ENCODE results near the gene KCNK15.
"Not testable (repeated sequence)": the region's sequence is repeated elsewhere in the genome, so short reads cannot be mapped to it uniquely, and the experiment has no call there.

KCNK15 gene

DNA sequence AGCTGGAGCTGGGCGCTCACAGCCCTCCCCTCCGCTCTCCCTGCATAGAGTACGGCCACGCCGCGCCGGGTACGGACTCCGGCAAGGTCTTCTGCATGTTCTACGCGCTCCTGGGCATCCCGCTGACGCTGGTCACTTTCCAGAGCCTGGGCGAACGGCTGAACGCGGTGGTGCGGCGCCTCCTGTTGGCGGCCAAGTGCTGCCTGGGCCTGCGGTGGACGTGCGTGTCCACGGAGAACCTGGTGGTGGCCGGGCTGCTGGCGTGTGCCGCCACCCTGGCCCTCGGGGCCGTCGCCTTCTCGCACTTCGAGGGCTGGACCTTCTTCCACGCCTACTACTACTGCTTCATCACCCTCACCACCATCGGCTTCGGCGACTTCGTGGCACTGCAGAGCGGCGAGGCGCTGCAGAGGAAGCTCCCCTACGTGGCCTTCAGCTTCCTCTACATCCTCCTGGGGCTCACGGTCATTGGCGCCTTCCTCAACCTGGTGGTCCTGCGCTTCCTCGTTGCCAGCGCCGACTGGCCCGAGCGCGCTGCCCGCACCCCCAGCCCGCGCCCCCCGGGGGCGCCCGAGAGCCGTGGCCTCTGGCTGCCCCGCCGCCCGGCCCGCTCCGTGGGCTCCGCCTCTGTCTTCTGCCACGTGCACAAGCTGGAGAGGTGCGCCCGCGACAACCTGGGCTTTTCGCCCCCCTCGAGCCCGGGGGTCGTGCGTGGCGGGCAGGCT is 4.6 kb downstream of the KCNK15 start:
- H3K4me1 Mint-ChIP-seq (ENCODE audit: low read depth): no peaks in the 10 kb centered on the region
- no peak overlapping the region for H3K4me3 Mint-ChIP-seq
- no peak overlapping the region for H3K27ac Mint-ChIP-seq
- no peaks in the 10 kb centered on the region for H3K36me3 Mint-ChIP-seq (ENCODE audit: low read depth)
- intact Hi-C loops (cut with micrococcal nuclease): no loop called here
- H3K27me3 Mint-ChIP-seq: peaks cover 58% of the 10 kb centered on the region
- H3K9me3 Mint-ChIP-seq: no peaks in the 10 kb centered on the region

DNA sequence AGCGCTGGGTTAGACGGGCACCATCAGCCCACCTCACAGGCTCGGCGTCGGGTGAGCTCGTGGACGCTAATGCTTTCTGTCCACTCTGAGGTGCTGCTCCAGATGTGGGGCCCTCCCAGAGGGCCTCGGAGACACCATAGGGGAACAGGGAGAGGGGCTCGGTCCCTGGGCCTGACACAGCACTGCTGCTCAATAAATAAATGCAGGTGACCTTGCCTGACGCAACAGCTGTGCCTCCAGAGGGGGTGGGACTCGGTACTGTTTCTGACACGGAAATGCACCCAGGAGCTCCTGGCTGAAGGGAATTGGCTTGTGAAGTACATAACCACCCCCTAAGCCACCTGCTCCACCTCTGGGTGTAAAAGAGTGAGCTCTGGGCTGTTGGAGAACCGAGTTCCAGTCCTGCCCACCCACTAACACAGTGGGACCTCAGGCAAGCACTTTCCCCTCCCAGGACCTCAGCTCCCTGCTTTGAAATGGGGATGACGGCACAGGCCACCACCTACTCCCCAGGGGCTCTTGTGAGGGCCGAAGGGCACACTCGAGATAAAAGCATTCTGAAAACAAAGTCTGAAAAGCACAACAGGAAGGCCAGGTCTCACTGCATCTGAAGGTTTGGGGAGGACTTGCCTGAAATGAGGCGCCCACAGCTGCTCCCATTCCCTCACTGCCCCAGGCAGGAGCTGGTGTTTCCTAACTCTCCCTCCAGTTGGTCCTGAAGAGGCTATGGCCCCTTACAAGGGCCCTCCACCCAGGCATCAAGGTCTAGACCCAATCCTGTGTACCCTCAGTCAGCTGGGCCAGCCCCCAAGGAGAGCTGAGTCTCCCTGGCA is 6.7 kb downstream of the KCNK15 start:
- H3K4me1 Mint-ChIP-seq (ENCODE audit: low read depth): no peaks in the 10 kb centered on the region
- peaks cover 40% of the 10 kb centered on the region for H3K27me3 Mint-ChIP-seq
- H3K4me3 Mint-ChIP-seq: no peak overlapping the region
- H3K27ac Mint-ChIP-seq: no peak overlapping the region
- intact Hi-C loops (cut with micrococcal nuclease): no loop called here
- H3K36me3 Mint-ChIP-seq (ENCODE audit: low read depth): no peaks in the 10 kb centered on the region
- H3K9me3 Mint-ChIP-seq: no peaks in the 10 kb centered on the region

DNA sequence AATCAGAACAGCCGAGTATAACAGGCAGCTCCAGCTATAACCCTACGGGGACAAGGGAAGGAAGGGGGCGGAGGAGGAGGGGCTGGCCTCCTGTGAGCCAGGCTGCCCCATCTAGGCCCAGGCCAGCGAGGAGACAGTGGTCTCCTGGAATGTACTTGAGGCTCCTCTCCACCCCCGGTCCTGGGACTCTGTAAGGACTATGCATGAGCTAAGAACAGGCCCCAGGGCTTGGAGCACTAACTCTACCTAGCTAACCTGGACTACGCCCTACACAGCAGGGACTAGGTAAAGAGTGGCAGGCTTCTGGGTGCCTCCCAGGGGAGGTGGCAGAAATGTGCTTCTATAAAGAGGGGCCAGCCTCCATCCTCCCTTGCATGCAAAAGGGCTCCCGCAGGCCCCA is 8.9 kb downstream of the KCNK15 start:
- Mint-ChIP-seq H3K36me3 (ENCODE audit: low read depth) (no peaks in the 10 kb centered on the region), H3K27ac (no peak overlapping the region), H3K9me3 (no peaks in the 10 kb centered on the region), H3K27me3 (peaks cover 25% of the 10 kb centered on the region), H3K4me1 (ENCODE audit: low read depth) (no peaks in the 10 kb centered on the region), H3K4me3 (no peak overlapping the region)
- intact Hi-C loops (cut with micrococcal nuclease): no loop called here

DNA sequence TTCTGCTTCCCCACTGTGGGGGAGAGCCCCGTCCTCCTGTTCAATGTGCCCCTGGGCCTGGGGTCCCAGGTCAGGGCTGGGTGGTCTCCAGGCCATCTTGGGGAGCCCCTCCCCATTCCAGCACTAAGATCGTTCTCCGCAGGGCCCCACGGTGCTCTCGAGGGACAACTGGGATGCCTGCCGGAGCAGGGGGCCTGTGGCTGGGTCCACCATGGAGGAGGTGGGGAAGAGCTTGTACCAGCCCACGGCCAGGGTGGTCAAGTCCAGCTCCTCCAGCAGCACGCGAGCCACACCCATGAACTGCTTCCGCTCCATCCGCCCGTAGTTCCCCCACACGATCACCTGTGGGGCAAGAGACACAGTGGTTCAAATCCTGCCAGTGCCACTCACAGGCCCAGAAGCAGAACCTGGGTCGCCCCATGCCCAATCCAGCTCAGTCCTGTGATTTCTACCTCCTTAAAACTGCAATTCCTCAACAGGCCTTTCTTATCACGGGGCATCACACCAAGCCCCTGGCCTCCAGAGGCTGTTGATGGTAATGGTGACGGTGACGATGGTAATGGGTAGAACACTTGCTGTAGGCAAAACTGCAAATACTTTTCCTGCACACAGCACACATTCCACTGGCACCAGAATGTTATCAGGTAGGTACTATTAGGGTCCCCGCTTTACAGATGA is 10.5 kb downstream of the KCNK15 start:
- Mint-ChIP-seq H3K9me3 (no peaks in the 10 kb centered on the region), H3K4me1 (ENCODE audit: low read depth) (no peaks in the 10 kb centered on the region), H3K4me3 (no peak overlapping the region), H3K36me3 (ENCODE audit: low read depth) (no peaks in the 10 kb centered on the region), H3K27me3 (peaks cover 16% of the 10 kb centered on the region), H3K27ac (no peak overlapping the region)
- intact Hi-C loops (cut with micrococcal nuclease): no loop called here

DNA sequence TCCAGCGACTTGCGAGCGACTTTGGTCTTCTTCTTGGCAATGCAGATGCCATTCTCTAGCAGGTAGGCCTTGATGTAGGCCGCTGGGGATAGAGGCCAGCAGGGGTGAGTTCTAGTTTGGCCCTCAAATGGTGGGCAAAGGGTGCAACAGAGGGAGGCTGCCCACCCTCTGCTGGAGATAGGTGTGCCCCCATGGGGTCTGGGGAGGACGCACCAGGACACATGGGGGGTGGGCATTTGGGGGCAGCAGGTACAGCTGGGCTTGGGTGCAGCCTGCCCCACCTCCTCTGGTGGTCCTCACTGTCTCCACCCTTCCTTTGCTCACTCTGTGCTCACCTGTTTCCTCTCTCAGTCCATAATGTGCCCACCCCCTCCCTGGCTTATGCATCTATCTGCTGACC is 11.3 kb downstream of the KCNK15 start:
- H3K9me3 Mint-ChIP-seq: no peaks in the 10 kb centered on the region
- no peaks in the 10 kb centered on the region for H3K4me1 Mint-ChIP-seq (ENCODE audit: low read depth)
- H3K27ac Mint-ChIP-seq: no peak overlapping the region
- peaks cover 11% of the 10 kb centered on the region for H3K27me3 Mint-ChIP-seq
- intact Hi-C loops (cut with micrococcal nuclease): no loop called here
- H3K4me3 Mint-ChIP-seq: no peak overlapping the region
- H3K36me3 Mint-ChIP-seq (ENCODE audit: low read depth): no peaks in the 10 kb centered on the region

DNA sequence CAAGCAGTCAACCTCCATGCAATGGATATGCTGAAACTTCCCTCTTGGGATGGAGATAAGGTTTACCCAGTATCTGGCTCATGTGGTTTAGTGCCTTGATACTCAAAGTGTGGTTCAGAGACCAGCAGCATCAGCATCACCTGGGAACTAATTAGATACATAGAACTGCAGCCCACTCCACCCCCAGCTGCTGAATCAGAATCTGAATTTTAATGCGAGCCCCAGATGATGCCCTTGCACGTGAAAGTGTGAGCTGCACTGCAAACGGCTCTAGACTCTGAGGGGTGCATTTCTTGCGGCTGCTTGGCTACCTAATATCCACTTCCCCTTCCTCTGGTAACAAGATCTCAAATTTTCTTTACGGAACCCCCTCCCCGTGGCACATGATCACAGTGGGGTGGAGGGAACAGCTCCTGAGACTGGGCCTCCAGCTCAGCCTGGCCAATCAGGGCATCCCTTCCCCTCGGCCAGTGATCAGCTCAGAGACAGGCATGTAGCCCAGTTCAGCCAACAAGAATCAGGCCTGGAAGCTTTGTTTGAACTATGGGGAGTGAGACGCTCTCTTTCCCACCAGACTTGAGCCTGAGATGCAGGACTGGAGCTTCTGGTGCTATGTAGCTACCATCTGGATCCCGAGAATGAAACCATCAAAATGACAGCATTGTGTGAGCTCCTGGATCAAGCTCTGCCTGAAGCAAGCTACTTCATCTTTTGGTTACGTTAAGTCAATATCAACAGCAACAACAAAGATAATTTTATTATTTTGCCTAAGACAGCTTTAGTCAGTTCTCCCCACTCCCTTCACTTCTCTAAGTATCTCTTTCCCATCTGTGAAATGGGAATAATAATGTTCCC is 12.8 kb downstream of the KCNK15 start:
- Mint-ChIP-seq H3K9me3 (no peaks in the 10 kb centered on the region), H3K4me1 (ENCODE audit: low read depth) (no peaks in the 10 kb centered on the region), H3K4me3 (no peak overlapping the region), H3K27ac (no peak overlapping the region), H3K27me3 (peaks cover 7% of the 10 kb centered on the region), H3K36me3 (ENCODE audit: low read depth) (no peaks in the 10 kb centered on the region)
- intact Hi-C loops (cut with micrococcal nuclease): no loop called here

DNA sequence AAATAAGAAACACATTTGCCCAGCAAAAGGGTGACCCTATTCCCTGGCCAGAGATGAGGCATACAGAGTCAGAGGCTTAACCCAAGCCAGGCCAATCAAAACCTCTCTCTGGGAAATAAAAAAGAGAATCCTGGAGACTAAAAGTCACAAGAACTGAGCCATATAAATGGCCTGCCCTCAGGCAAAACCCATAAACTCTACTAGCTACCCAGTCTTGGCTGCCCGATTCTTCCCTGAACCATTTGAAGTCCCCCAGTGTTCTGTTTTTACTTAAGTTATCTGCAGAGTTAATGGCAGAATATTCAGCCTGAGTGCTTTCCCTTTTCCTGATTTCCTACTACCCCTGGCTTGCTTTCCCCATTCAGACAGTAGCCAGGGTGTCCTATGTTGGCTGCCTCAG is 13.9 kb downstream of the KCNK15 start:
- peaks cover 7% of the 10 kb centered on the region for H3K27me3 Mint-ChIP-seq
- H3K36me3 Mint-ChIP-seq (ENCODE audit: low read depth): no peaks in the 10 kb centered on the region
- H3K4me1 Mint-ChIP-seq (ENCODE audit: low read depth): no peaks in the 10 kb centered on the region
- H3K9me3 Mint-ChIP-seq: no peaks in the 10 kb centered on the region
- H3K4me3 Mint-ChIP-seq: no peak overlapping the region
- intact Hi-C loops (cut with micrococcal nuclease): no loop called here
- no peak overlapping the region for H3K27ac Mint-ChIP-seq

DNA sequence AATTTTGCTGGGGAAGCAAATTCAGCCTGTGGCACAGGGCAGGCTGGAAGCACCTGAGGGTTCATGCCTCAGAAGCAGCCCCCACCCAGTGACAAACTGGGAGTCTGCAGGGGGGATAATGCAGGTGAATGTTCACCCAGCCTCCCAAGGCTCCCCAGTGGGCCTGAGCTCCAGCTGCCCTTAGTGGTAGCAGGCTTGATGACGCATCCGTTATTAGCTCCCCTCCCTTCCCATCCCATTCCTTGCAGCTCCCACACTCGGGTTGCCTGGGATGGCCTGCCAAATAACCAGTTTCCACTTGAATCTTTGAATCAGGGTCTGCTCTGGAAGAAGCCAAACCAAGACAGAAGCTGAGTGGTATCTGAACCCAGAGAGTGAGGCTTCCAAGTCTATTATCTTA is 15.8 kb downstream of the KCNK15 start:
- Mint-ChIP-seq H3K36me3 (ENCODE audit: low read depth) (no peaks in the 10 kb centered on the region), H3K27me3 (peaks cover 10% of the 10 kb centered on the region), H3K4me1 (ENCODE audit: low read depth) (no peaks in the 10 kb centered on the region), H3K27ac (no peak overlapping the region), H3K4me3 (no peak overlapping the region), H3K9me3 (no peaks in the 10 kb centered on the region)
- intact Hi-C loops (cut with micrococcal nuclease): no loop called here

DNA sequence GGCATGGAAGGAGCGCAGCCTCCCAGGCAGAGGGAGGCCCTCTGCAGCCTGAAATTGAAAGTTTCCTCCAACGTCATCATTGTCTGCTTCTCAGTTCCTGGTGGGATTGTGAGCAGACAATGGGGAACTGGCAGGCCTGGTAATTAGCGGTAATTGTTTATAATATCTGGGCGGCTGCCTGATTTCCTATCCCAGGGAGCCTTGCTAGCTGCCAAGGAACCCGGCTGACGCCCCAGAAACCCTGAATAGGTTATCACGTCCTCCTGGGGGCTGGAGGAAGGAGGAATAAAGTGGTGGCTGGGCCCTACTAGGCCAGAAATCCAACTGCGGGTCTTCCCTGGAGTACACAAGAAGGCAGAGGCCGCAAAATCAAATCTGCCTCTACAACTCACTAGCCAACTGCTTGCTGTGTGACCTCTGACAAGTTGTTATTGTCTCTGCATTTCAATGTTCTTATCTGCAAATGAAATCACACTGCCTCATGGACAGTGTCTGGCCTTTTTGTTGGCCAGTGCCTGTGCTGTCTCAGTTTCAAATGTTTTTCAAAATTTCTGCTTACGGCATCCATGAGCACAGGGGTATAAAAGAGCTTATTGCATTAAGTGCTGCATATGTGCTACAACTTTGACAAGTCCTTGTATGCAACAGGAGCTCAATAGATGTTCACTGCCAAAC is 16.9 kb downstream of the KCNK15 start:
- Mint-ChIP-seq H3K27me3 (peaks cover 10% of the 10 kb centered on the region), H3K36me3 (ENCODE audit: low read depth) (no peaks in the 10 kb centered on the region), H3K27ac (no peak overlapping the region), H3K4me3 (no peak overlapping the region), H3K9me3 (no peaks in the 10 kb centered on the region), H3K4me1 (ENCODE audit: low read depth) (no peaks in the 10 kb centered on the region)
- intact Hi-C loops (cut with micrococcal nuclease): no loop called here

DNA sequence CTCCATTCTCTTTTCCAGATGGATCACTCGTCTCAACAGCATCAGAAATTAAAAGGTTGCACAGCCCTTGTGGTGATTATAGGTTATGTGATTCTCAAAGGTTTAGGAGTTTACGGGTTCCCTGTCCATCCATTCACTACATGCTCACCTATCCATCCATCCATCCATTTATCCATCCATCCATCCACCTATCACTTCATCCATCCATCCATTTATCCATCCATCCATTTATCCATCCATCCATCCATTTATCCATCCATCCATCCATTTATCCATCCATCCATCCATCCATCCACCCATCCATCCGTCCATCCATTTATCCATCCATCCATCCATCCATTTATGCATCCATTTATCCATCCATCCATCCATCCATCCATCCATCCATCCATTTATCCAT is 18.1 kb downstream of the KCNK15 start:
- intact Hi-C loops (cut with micrococcal nuclease); H3K4me1 Mint-ChIP-seq (ENCODE audit: low read depth); H3K9me3 Mint-ChIP-seq; H3K27ac Mint-ChIP-seq; H3K4me3 Mint-ChIP-seq; H3K36me3 Mint-ChIP-seq (ENCODE audit: low read depth): not testable (repeated sequence)
- H3K27me3 Mint-ChIP-seq: peaks cover 13% of the 10 kb centered on the region

DNA sequence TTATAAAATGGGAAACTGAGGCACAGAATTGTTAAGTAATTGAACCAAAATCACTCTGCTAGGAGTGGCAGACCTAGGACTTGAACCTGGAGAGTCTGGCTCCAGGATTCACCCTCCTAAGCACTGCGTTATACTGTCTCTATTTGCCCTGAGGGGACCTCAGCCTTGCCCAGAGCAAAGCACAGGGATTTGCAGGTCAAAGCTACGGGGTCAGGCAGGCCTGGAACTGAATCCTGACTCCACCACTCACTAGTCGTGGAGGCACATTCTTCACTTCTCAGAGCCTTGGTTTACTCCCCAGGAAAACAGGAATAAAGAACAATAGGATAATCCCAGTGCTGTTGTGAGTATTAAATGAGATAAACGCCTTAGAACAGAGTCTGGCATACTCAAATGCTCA is 19.4 kb downstream of the KCNK15 start:
- no peaks in the 10 kb centered on the region for H3K36me3 Mint-ChIP-seq (ENCODE audit: low read depth)
- no peak overlapping the region for H3K4me3 Mint-ChIP-seq
- H3K9me3 Mint-ChIP-seq: no peaks in the 10 kb centered on the region
- H3K27ac Mint-ChIP-seq: no peak overlapping the region
- intact Hi-C loops (cut with micrococcal nuclease): no loop called here
- H3K4me1 Mint-ChIP-seq (ENCODE audit: low read depth): no peaks in the 10 kb centered on the region
- H3K27me3 Mint-ChIP-seq: peaks cover 10% of the 10 kb centered on the region

DNA sequence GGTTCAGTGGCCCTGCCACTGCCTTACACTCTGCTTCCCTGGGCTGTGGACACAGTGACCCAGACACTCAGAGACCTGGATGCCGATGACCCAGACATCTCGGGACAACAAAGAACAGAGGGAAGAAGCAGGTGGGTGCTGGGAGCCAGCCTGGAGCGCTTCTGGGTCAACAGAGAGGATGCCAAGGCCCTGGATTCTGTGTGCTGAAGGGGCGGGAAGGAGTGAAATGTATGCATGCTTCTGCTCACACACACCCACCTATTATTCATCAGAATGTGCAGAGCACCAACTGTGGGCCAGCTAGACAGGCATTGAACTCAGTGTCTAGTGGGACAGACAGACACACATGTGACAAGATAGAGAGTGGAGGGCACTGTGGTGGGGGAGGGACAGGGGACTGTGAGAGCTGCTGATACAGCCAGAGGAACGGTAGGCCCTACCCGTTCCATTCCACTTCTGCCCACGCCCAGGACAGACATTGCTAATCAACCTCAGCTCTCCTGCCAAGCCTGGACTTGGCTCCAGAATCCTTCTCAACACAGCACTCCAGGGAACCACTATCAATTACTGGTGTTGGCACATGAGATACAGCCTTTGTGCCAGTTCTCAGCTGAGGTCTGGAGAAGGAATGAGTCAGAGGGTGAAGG is 20.2 kb downstream of the KCNK15 start:
- peaks cover 10% of the 10 kb centered on the region for H3K27me3 Mint-ChIP-seq
- H3K9me3 Mint-ChIP-seq: no peaks in the 10 kb centered on the region
- intact Hi-C loops (cut with micrococcal nuclease): no loop called here
- no peaks in the 10 kb centered on the region for H3K36me3 Mint-ChIP-seq (ENCODE audit: low read depth)
- no peak overlapping the region for H3K4me3 Mint-ChIP-seq
- no peaks in the 10 kb centered on the region for H3K4me1 Mint-ChIP-seq (ENCODE audit: low read depth)
- no peak overlapping the region for H3K27ac Mint-ChIP-seq

DNA sequence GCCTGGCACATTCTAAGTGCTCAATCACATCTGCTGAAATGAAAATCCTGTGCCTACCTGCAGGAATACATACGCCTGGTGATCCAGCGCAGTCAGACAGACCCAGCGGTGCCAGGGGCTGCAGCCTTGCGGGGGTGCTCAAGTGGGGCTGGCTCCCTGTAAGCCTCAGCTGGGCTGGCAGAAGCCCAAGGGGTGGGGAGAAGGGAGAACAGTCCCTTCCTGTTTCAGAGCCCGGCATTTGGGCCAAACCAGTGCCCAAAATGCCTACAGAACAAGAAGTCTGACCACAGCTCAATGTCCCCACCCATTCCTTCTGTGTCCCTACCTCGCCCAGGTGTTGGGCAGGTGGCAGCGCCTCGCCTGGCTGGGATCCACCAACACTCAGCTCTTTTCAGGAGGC is 22.6 kb downstream of the KCNK15 start:
- no peaks in the 10 kb centered on the region for H3K9me3 Mint-ChIP-seq
- no peak overlapping the region for H3K4me3 Mint-ChIP-seq

More for the DNA sequence above, 22.6 kb downstream of the KCNK15 start:
- H3K27ac Mint-ChIP-seq: no peak overlapping the region
- intact Hi-C loops (cut with micrococcal nuclease): no loop called here
- no peaks in the 10 kb centered on the region for H3K36me3 Mint-ChIP-seq (ENCODE audit: low read depth)
- peaks cover 16% of the 10 kb centered on the region for H3K27me3 Mint-ChIP-seq
- H3K4me1 Mint-ChIP-seq (ENCODE audit: low read depth): no peaks in the 10 kb centered on the region

Measured in dendritic cell treated with granulocyte-macrophage colony-stimulating factor and Interleukin-4, amounts not matched to agents 40 ng/mL and 50 ng/mL, for 4 days (primary cell).